NCI-H748 treated with DMSO at 0.1 percent for 48 hours (cell line): Measurements from ENCODE around the gene TMEM119.
"Not testable (repeated sequence)": the region's sequence is repeated elsewhere in the genome, so short reads cannot be mapped to it uniquely, and the experiment has no call there.

Experiments
- DNase-seq: peaks from one replicate; lab custom pipeline; 2025; lab: John Stamatoyannopoulos, UW

The TMEM119 gene

GRCh38 chr12:108582978-108583770 lies 14.7 kb downstream of the TMEM119 start:
- DNase-seq = no peak

GRCh38 chr12:108582509-108582908 lies 15.4 kb downstream of the TMEM119 start:
- no peak for DNase-seq

- DNase-seq = no peak
These were observed 16.3 kb downstream of the TMEM119 start for GRCh38 chr12:108581311-108582227.

GRCh38 chr12:108580531-108580930 lies 17.4 kb downstream of the TMEM119 start:
- no peak for DNase-seq

GRCh38 chr12:108578813-108579212 lies 19.1 kb downstream of the TMEM119 start:
- no peak for DNase-seq

GRCh38 chr12:108578264-108578663 lies 19.6 kb downstream of the TMEM119 start:
- DNase-seq = no peak

- no peak for DNase-seq
These were observed 20.4 kb downstream of the TMEM119 start for GRCh38 chr12:108577458-108577857.

- no peak for DNase-seq
These were observed 21.1 kb downstream of the TMEM119 start for GRCh38 chr12:108576660-108577234.

GRCh38 chr12:108575199-108575912 lies 22.5 kb downstream of the TMEM119 start:
- no peak for DNase-seq

- not testable (repeated sequence) for DNase-seq
These were observed 23.6 kb downstream of the TMEM119 start for GRCh38 chr12:108574276-108574675.

- no peak for DNase-seq
These were observed 24.6 kb downstream of the TMEM119 start for GRCh38 chr12:108573317-108573716.

- DNase-seq = no peak
These were observed 25.6 kb downstream of the TMEM119 start for GRCh38 chr12:108572166-108572790.

GRCh38 chr12:108571609-108572165 lies 26.2 kb downstream of the TMEM119 start:
- DNase-seq = no peak

- DNase-seq = no peak
These were observed 26.9 kb downstream of the TMEM119 start for GRCh38 chr12:108570743-108571608.

GRCh38 chr12:108568338-108569154 lies 29.3 kb downstream of the TMEM119 start:
- DNase-seq = no peak

- no peak for DNase-seq
These were observed 30.2 kb downstream of the TMEM119 start for GRCh38 chr12:108567406-108568337.

GRCh38 chr12:108566452-108566851 lies 31.4 kb downstream of the TMEM119 start:
- no peak for DNase-seq

GRCh38 chr12:108565976-108566375 lies 31.9 kb downstream of the TMEM119 start:
- no peak for DNase-seq
